Measurements from ENCODE around the gene FBXO17. TPM values are rescaled to one million over a fixed set of nuclear protein-coding genes. Genes with fewer than 3 reads are reported as not detected.
A peak's percentile ranks its signal among the peaks of the same experiment; 100 is the strongest.

Gene FBXO17
- polyA plus RNA-seq, 2 donors: 5.4 to 6.1 TPM

- peaks cover 3 to 5% of the 10 kb centered on the region in 2 donors for H3K4me1 ChIP-seq (ENCODE audit: control insufficient read depth in 2 of 2, insufficient read depth in 2 of 2, low read length in 1 of 2)
- H3K4me3 ChIP-seq (ENCODE audit: low read depth in 1 of 2, low read length in 2 of 2): no peak overlapping the region
- H3K9me3 ChIP-seq (ENCODE audit: control insufficient read depth in 2 of 2, insufficient read depth in 1 of 2, low read depth in 1 of 2, low read length in 1 of 2): no peaks in the 10 kb centered on the region
- no peaks in the 10 kb centered on the region for H3K27me3 ChIP-seq (ENCODE audit: control insufficient read depth in 1 of 2, insufficient read depth in 2 of 2, low read length in 2 of 2)
- 90 to 93% methylated on average over 29 of the region's 29 CpGs for WGBS, 2 donors
- peaks cover 0 to 10% of the 10 kb centered on the region in 2 donors for H3K36me3 ChIP-seq (ENCODE audit: control insufficient read depth in 2 of 2, insufficient read depth in 2 of 2, low read length in 1 of 2)
- H3K27ac ChIP-seq (ENCODE audit: low read depth in 2 of 2, low read length in 1 of 2): no peak overlapping the region
These were observed 42.9 kb downstream of the FBXO17 start for GRCh38 chr19:38932425-38933179.

GRCh38 chr19:38931521-38931793, 44.1 kb downstream of the FBXO17 start:
- peaks cover 0 to 10% of the 10 kb centered on the region in 2 donors for H3K36me3 ChIP-seq (ENCODE audit: control insufficient read depth in 2 of 2, insufficient read depth in 2 of 2, low read length in 1 of 2)
- H3K27me3 ChIP-seq (ENCODE audit: control insufficient read depth in 1 of 2, insufficient read depth in 2 of 2, low read length in 2 of 2): no peaks in the 10 kb centered on the region
- H3K9me3 ChIP-seq (ENCODE audit: control insufficient read depth in 2 of 2, insufficient read depth in 1 of 2, low read depth in 1 of 2, low read length in 1 of 2): no peaks in the 10 kb centered on the region
- H3K27ac ChIP-seq (ENCODE audit: low read depth in 2 of 2, low read length in 1 of 2): peak overlapping the region in 1 of 2 donors; percentile 69
- H3K4me3 ChIP-seq (ENCODE audit: low read depth in 1 of 2, low read length in 2 of 2): peak overlapping the region; percentile 63 to 88
- 26% methylated on average over 8 of the region's 8 CpGs for WGBS, 2 donors
- peaks cover 3 to 5% of the 10 kb centered on the region in 2 donors for H3K4me1 ChIP-seq (ENCODE audit: control insufficient read depth in 2 of 2, insufficient read depth in 2 of 2, low read length in 1 of 2)

- 0 to 1% methylated on average over 40 of the region's 40 CpGs for WGBS, 2 donors
These were observed 44.6 kb downstream of the FBXO17 start, which contains the start of gene MRPS12 for GRCh38 chr19:38930776-38931520. Gene MRPS12, plus strand, starts transcription at chr19:38930944. Its CDS starts 351 bp downstream, at chr19:38931295.

GRCh38 chr19:38929929-38930775, 45.4 kb downstream of the FBXO17 start, which contains the start of gene SARS2:
Gene SARS2, minus strand, starts transcription at chr19:38930763. Its CDS starts 27 bp downstream, at chr19:38930736.
- Histone ChIP-seq H3K9me3 (ENCODE audit: control insufficient read depth in 2 of 2, insufficient read depth in 1 of 2, low read depth in 1 of 2, low read length in 1 of 2) (no peaks in the 10 kb centered on the region), H3K27ac (ENCODE audit: low read depth in 2 of 2, low read length in 1 of 2) (peak within 1 kb of the TSS; percentile 69 to 97), H3K36me3 (ENCODE audit: control insufficient read depth in 2 of 2, insufficient read depth in 2 of 2, low read length in 1 of 2) (peaks cover 0 to 14% of the 10 kb centered on the region in 2 donors), H3K4me3 (ENCODE audit: low read depth in 1 of 2, low read length in 2 of 2) (peak within 1 kb of the TSS; percentile 63 to 88), H3K27me3 (ENCODE audit: control insufficient read depth in 1 of 2, insufficient read depth in 2 of 2, low read length in 2 of 2) (no peaks in the 10 kb centered on the region), H3K4me1 (ENCODE audit: control insufficient read depth in 2 of 2, insufficient read depth in 2 of 2, low read length in 1 of 2) (peaks cover 3 to 5% of the 10 kb centered on the region in 2 donors)
- WGBS, 2 donors: 2% methylated on average over 49 of the region's 49 CpGs

More at GRCh38 chr19:38930776-38931520, 44.6 kb downstream of the FBXO17 start, which contains the start of gene MRPS12:
- no peaks in the 10 kb centered on the region for H3K27me3 ChIP-seq (ENCODE audit: control insufficient read depth in 1 of 2, insufficient read depth in 2 of 2, low read length in 2 of 2)
- H3K27ac ChIP-seq (ENCODE audit: low read depth in 2 of 2, low read length in 1 of 2): peak within 1 kb of the TSS; percentile 69 to 97
- no peaks in the 10 kb centered on the region for H3K9me3 ChIP-seq (ENCODE audit: control insufficient read depth in 2 of 2, insufficient read depth in 1 of 2, low read depth in 1 of 2, low read length in 1 of 2)
- H3K4me1 ChIP-seq (ENCODE audit: control insufficient read depth in 2 of 2, insufficient read depth in 2 of 2, low read length in 1 of 2): peaks cover 3 to 5% of the 10 kb centered on the region in 2 donors
- H3K4me3 ChIP-seq (ENCODE audit: low read depth in 1 of 2, low read length in 2 of 2): peak within 1 kb of the TSS; percentile 63 to 88
- H3K36me3 ChIP-seq (ENCODE audit: control insufficient read depth in 2 of 2, insufficient read depth in 2 of 2, low read length in 1 of 2): peaks cover 0 to 10% of the 10 kb centered on the region in 2 donors

- H3K4me3 ChIP-seq (ENCODE audit: low read depth in 1 of 2, low read length in 2 of 2): no peak overlapping the region
- H3K27ac ChIP-seq (ENCODE audit: low read depth in 2 of 2, low read length in 1 of 2): no peak overlapping the region
- H3K9me3 ChIP-seq (ENCODE audit: control insufficient read depth in 2 of 2, insufficient read depth in 1 of 2, low read depth in 1 of 2, low read length in 1 of 2): no peaks in the 10 kb centered on the region
- no peaks in the 10 kb centered on the region for H3K27me3 ChIP-seq (ENCODE audit: control insufficient read depth in 1 of 2, insufficient read depth in 2 of 2, low read length in 2 of 2)
- 79% methylated on average over 4 of the region's 4 CpGs for WGBS, 2 donors
- H3K4me1 ChIP-seq (ENCODE audit: control insufficient read depth in 2 of 2, insufficient read depth in 2 of 2, low read length in 1 of 2): peaks cover 3 to 5% of the 10 kb centered on the region in 2 donors
- H3K36me3 ChIP-seq (ENCODE audit: control insufficient read depth in 2 of 2, insufficient read depth in 2 of 2, low read length in 1 of 2): peaks cover 4 to 21% of the 10 kb centered on the region in 2 donors
These were observed 47.0 kb downstream of the FBXO17 start for GRCh38 chr19:38928391-38929001.

- 95 to 96% methylated on average over 7 of the region's 7 CpGs for WGBS, 2 donors
- no peaks in the 10 kb centered on the region for H3K4me1 ChIP-seq (ENCODE audit: control insufficient read depth in 2 of 2, insufficient read depth in 2 of 2, low read length in 1 of 2)
- no peak overlapping the region for H3K4me3 ChIP-seq (ENCODE audit: low read depth in 1 of 2, low read length in 2 of 2)
- H3K27ac ChIP-seq (ENCODE audit: low read depth in 2 of 2, low read length in 1 of 2): no peak overlapping the region
- peaks cover 4 to 17% of the 10 kb centered on the region in 2 donors for H3K36me3 ChIP-seq (ENCODE audit: control insufficient read depth in 2 of 2, insufficient read depth in 2 of 2, low read length in 1 of 2)
- no peaks in the 10 kb centered on the region for H3K9me3 ChIP-seq (ENCODE audit: control insufficient read depth in 2 of 2, insufficient read depth in 1 of 2, low read depth in 1 of 2, low read length in 1 of 2)
- no peaks in the 10 kb centered on the region for H3K27me3 ChIP-seq (ENCODE audit: control insufficient read depth in 1 of 2, insufficient read depth in 2 of 2, low read length in 2 of 2)
These were observed 51.2 kb downstream of the FBXO17 start for GRCh38 chr19:38924388-38924787.

GRCh38 chr19:38922482-38922881, 53.1 kb downstream of the FBXO17 start:
- Histone ChIP-seq H3K27ac (ENCODE audit: low read depth in 2 of 2, low read length in 1 of 2) (no peak overlapping the region), H3K4me3 (ENCODE audit: low read depth in 1 of 2, low read length in 2 of 2) (no peak overlapping the region), H3K9me3 (ENCODE audit: control insufficient read depth in 2 of 2, insufficient read depth in 1 of 2, low read depth in 1 of 2, low read length in 1 of 2) (no peaks in the 10 kb centered on the region), H3K36me3 (ENCODE audit: control insufficient read depth in 2 of 2, insufficient read depth in 2 of 2, low read length in 1 of 2) (peaks cover 4 to 19% of the 10 kb centered on the region in 2 donors), H3K27me3 (ENCODE audit: control insufficient read depth in 1 of 2, insufficient read depth in 2 of 2, low read length in 2 of 2) (no peaks in the 10 kb centered on the region), H3K4me1 (ENCODE audit: control insufficient read depth in 2 of 2, insufficient read depth in 2 of 2, low read length in 1 of 2) (peaks cover 0 to 2% of the 10 kb centered on the region in 2 donors)
- 94 to 98% methylated on average over 5 of the region's 5 CpGs for WGBS, 2 donors

- H3K36me3 ChIP-seq (ENCODE audit: control insufficient read depth in 2 of 2, insufficient read depth in 2 of 2, low read length in 1 of 2): peaks cover 4 to 19% of the 10 kb centered on the region in 2 donors
- WGBS, 2 donors: 90 to 92% methylated on average over 20 of the region's 20 CpGs
- no peaks in the 10 kb centered on the region for H3K27me3 ChIP-seq (ENCODE audit: control insufficient read depth in 1 of 2, insufficient read depth in 2 of 2, low read length in 2 of 2)
- no peaks in the 10 kb centered on the region for H3K9me3 ChIP-seq (ENCODE audit: control insufficient read depth in 2 of 2, insufficient read depth in 1 of 2, low read depth in 1 of 2, low read length in 1 of 2)
- no peak overlapping the region for H3K27ac ChIP-seq (ENCODE audit: low read depth in 2 of 2, low read length in 1 of 2)
- H3K4me3 ChIP-seq (ENCODE audit: low read depth in 1 of 2, low read length in 2 of 2): no peak overlapping the region
- peaks cover 0 to 2% of the 10 kb centered on the region in 2 donors for H3K4me1 ChIP-seq (ENCODE audit: control insufficient read depth in 2 of 2, insufficient read depth in 2 of 2, low read length in 1 of 2)
These were observed 53.9 kb downstream of the FBXO17 start for GRCh38 chr19:38921420-38922274.

All from esophagus (tissue), 2 donors.